Hippocampal formation (tissue), 2 donors: ENCODE measurements around the gene HDAC9.
"Not testable (repeated sequence)": the region's sequence is repeated elsewhere in the genome, so short reads cannot be mapped to it uniquely, and the experiment has no call there.

ENCODE experiments used
- DNase-seq, 2 donors: peaks; one replicate each; lab custom pipeline; 2025; lab: John Stamatoyannopoulos, UW

The HDAC9 gene

DNA sequence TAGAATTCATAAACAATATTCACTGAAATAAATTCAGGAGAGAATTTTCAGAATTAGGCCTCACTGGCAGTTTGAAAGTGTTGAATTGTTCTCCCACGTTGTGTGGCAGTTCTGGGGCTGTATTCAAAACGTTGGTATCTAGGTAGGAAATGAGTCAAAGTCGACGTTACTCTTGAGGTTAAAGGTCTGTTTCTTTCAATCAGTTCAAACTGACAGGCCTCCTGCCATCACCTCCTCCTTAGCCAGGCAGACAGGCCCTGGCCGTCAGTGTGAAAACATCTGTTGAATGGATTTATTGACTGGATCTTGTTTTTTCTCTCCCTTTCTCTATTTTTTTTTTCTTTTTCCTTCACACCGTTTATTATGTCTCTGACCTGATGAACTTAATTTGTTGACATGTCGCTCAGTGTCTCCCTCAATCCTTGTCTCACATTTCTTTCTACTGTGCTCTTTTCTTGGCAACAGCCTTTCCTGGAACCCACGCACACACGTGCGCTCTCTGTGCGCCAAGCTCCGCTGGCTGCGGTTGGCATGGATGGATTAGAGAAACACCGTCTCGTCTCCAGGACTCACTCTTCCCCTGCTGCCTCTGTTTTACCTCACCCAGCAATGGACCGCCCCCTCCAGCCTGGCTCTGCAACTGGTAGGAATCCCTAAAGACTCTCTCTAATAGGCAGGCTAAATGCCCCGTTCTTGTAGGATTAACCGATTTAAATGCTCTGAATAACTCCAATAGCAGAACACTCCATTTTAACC, 231.7 kb downstream of the HDAC9 start:
- no peak for DNase-seq

DNA sequence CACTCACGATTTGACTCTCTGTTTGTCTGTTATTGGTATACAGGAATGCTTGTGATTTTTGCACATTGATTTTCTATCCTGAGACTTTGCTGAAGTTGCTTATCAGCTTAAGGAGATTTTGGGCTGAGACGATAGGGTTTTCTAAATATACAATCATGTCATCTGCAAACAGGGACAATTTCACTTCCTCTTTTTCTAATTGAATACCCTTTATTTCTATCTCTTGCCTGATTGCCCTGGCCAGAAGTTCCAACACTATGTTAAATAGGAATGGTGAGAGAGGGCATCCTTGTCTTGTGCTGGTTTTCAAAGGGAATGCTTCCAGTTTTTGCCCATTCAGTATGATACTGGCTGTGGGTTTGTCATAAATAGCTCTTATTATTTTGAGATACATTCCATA, 240.5 kb downstream of the HDAC9 start:
- DNase-seq: not testable (repeated sequence)

DNA sequence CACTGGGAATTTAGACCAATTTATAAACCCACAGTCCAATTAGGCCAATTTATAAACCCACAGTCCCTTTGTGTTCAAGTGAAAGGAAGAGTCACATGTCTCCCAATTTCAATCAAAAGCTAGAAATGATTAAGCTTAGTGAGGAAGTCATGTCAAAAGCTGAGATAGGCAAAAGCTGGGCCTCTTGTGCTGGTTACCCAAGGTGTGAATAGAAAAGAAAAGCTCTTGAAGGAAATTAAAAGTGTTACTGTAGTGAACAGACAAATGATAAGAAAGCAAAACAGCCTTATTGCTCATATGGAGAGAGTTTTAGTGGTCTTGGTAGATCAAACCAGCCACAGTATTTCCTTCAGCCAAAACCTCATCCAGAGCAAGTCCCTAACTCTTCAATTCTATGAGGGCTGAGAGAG, 245.0 kb downstream of the HDAC9 start:
- no peak for DNase-seq

DNA sequence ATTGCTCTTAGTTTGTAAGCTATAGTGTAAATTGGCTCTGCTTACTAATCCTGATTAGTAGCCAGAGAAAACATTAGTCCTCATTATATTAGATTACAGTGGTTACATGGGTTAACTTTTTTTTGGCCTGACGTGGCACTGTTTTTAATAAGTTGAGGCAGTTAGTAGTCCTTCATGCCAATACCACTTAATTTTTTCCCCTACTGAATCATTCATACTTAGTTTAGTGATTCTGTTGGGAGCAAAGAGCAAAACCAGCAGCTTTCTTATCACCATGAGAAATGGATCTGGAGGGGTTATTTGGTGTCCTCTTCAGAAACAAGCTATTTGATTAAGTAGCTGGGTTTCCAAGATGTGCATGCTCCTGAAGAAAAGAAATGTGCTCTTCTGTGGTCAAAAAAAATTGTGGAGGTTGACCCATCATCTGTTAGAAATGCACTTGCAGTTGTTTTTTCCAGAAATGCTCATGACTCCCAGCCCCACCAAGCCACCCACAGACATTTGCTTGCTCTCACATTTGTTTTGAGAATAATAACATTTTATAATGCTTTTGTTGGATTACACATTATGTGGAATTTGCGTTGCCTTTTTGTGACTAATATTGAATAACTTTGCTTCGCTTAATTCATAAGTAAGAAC, 258.5 kb downstream of the HDAC9 start:
- DNase-seq: no peak

DNA sequence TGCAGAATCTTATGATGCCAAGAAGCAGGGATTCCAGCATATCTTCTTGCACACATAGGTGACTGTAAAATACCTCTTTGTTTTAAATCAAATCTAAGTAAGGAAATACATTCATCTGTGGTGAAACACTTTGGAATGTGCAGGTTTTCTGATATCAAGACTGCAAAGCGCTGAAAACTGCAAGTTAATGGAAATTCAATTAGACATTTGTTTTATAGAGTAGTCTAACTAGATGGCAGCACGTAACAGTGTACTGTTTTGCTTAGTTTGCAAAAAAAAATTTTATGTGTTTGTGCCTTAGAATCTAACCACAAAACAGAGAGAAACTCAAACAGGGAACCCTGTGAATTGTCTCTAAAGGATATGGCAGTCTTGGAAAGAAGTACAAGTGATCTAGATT, 259.2 kb downstream of the HDAC9 start:
- DNase-seq: no peak

DNA sequence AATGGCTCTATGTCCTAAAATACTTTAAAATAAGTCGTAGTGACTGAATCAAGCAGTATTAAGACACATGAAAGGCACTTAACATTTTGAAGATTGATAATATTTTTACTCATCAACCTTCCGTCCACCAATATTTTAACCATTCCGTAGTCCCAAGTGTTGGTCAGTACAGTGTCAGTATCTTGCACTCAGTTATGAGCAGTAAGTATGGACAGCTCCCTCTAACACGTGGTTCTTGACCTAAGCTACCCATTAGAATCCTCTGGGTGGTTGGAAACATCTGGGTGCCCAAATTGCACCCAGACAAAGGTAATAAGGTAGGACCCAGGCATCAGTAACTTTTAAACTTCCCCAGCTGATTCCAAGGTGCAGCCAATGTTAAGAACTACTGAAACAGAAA, 260.2 kb downstream of the HDAC9 start:
- DNase-seq: no peak

DNA sequence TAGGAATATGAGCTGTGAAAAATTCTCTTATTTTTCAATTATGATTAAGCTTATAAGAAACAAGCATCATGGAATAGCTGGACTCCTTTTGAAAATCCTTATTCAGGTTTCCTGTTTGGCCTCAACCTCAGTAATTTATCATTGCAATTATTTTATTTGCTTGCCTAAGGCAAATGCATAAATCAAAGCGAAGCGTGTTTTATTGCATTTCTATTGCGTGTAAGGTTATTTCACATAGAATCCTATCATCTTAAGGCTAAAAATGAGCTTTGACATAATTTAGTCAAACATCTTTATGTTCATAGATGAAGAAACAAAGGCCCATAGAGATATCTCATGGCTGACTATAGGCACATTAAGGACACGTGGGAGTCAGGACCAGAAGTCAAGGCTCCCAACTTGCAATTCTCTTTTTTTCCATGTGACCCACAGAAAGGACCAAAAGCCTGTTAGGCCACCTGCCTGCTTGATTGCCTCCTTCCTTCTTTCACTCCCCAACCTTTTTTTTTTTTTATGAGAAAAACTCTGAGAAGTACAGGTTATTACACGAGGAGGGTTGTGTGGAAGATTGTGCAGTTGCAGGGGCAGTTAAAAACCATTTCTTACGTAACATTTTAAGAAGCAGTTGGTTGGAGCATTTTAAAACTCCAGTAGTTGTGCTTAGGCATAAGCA, 261.0 kb downstream of the HDAC9 start:
- no peak for DNase-seq

GRCh38 chr7:18760046-18760445, 264.5 kb downstream of the HDAC9 start:
- DNase-seq: no peak

DNA sequence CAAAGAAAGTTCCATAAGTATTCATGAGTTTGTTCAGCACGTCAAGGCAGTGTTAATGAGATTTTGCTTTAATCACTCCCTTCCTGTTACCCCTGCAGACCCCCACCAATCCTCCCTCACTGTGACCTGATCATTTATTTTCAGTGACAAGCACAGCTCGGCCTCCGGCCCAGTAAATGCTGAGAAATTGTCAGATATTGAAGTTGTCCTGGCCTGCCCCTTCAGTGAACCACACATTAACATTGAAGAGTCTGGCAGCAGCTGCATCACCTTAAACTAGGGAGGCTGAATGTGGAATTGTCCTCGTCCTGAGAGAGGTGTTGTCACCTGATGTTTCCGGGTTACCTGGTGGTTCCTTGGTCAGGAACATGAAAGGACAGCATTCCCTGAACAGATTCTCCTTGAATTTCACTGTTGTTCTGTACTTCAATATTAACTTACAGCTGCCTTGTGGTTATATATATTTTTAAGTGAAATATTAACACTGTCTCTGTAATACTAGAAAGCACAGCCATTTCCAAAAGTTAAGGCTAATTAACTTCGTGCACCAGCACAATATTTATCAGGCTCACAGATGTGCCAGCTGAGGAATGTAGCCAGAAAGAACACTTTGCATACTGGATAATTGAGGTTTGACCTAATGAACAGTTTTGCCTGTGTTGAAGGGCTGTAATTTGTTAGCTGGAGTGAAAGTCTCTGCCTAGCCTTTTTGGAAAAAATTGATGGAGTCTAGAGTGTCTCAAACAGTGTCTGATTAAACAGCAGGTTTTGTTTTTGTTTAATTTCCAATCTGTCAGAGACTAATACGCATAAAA, 265.3 kb downstream of the HDAC9 start:
- no peak for DNase-seq

DNA sequence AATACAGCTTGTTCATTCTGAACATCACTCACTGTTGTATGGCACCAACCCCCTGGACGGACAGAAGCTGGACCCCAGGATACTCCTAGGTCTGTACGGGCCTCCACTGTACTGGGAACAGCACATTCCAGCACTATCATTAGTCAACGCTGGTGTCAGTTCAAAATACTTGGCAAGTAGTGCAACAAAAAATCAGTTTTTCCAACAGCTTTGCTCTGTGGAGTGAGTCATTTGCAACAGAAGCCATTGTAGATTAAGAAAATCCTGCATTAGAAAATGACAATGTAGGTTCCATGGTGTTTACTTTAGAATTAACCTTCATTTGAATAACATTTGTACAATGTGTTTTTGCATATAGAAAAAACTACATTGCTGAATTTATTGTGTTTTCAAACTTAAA, 266.6 kb downstream of the HDAC9 start:
- no peak for DNase-seq

- DNase-seq: no peak
These were observed 272.7 kb downstream of the HDAC9 start for GRCh38 chr7:18768256-18768655.

DNA sequence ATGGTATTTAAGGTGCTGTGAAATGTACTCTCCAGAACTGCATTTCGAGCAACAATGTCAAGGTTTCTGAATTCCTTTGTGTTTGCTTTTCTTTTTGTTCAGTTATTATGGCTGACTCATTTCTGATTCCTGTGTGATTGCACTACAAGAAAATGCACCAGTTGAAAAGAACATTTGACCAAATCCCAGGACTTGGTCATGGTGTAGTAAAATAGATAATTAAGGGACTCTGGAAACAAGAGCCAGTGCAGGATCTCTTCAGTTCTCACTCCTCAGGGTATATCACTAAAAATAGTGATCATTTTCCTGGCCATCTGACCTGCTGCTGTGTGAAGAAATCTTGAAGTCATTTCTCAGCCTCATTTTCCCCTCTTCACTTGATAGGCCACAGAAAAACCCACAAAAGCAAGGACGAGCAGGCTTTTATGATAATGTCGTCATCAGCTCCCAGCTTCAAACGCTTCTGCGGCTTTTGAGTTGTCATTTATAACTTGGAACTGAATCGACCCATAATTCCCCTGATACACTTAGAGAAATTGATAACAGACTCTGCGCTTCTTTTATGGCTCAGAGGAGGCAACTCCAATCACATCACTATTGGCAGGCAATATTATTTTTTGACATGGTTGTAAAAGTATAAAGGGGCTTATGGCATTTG, 274.7 kb downstream of the HDAC9 start:
- no peak for DNase-seq

- DNase-seq: no peak
These were observed 275.3 kb downstream of the HDAC9 start for GRCh38 chr7:18770822-18771221.

- DNase-seq: no peak
These were observed 276.5 kb downstream of the HDAC9 start for GRCh38 chr7:18771834-18772566.

DNA sequence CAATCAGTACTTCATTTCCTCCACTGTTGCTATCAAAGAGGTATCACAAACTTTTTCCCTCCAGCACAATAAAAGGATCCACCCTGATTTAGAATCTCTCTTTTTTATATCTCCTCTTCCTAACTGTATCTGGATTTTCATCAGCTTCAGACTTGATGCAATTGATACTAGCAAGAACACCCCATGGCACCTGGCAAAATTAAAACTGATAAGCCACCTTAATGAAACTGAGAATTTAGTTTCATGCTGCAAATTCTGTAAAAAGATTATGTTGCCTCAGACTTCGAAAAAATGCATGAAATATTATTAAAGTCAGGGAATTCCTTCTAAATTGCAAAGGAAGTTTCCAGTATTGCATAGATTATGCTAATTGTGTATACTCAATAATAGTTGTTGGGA, 277.0 kb downstream of the HDAC9 start:
- DNase-seq: no peak

- DNase-seq: no peak
These were observed 281.8 kb downstream of the HDAC9 start for GRCh38 chr7:18777314-18777713.

GRCh38 chr7:18778594-18778993, 283.0 kb downstream of the HDAC9 start:
- no peak for DNase-seq

DNA sequence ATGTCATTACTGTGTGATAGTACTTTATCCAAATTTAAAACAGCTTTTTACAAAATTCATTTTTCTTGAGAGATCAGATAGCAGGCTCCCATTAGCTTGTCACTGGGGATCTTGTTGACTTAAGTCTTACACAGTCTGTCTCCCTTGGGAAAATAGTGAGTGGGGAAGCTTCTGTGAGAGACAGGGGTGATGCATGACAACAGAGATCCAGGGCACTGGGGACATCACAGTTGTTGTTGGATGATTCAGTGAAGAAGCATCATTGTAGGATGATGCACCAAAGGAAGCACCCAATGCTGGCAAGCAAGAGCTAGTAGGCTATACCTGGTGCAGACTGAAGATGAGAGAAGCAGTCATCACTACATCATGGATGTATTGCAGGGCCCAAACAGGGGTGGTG, 284.7 kb downstream of the HDAC9 start:
- DNase-seq: no peak

GRCh38 chr7:18780938-18781337, 285.4 kb downstream of the HDAC9 start:
- DNase-seq: no peak

GRCh38 chr7:18786196-18786727, 290.7 kb downstream of the HDAC9 start:
- DNase-seq: no peak

GRCh38 chr7:18786796-18787195, 291.2 kb downstream of the HDAC9 start:
- DNase-seq: no peak
